Right lung (tissue), 5 donors: ENCODE measurements around the gene MECP2. TPM values are rescaled to one million over a fixed set of nuclear protein-coding genes. Genes with fewer than 3 reads are reported as not detected.
"Not testable (repeated sequence)": the region's sequence is repeated elsewhere in the genome, so short reads cannot be mapped to it uniquely, and the experiment has no call there.

ENCODE experiments used
- DNase-seq, 2 donors: peaks; one replicate each; pipeline ENCODE4 v3.0.0-alpha.2; 2013
- polyA plus RNA-seq, 5 donors: library from polyadenylated mRNA; unstranded; fragments of 120-200 nt; gene quantifications; one replicate each; pipeline versions ENCODE4 v1.2.1 to v1.2.3, GENCODE V29; 2013; ENCODE audit warnings: inconsistent platforms in 1 of 5, low replicate concordance in 1 of 5; ENCODE audit not compliant: insufficient read length in 5 of 5, insufficient read depth in 1 of 5

MECP2 gene
- polyA plus RNA-seq, 5 donors, result 24.2 to 32.5 (median 32.3) TPM

DNA sequence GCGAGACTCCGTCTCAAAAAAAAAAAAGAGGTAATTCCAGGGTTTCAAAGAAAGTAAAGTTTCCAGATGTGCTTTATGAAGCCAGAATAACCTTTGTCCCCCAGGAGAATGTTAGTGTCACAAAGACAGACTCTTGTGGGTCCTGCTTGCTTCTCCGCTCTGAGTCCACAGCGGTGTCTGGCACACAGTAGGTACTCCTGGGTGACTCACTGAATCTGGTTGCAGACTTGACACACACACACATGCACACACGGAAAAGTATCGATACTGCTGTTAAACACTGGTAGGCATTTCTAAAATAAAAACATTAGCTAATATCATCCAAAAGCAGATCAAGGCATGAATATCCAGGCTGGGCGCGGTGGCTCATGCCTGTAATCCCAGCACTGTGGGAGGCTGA lies 102.0 kb downstream of the MECP2 start:
- DNase-seq, result no peak

DNA sequence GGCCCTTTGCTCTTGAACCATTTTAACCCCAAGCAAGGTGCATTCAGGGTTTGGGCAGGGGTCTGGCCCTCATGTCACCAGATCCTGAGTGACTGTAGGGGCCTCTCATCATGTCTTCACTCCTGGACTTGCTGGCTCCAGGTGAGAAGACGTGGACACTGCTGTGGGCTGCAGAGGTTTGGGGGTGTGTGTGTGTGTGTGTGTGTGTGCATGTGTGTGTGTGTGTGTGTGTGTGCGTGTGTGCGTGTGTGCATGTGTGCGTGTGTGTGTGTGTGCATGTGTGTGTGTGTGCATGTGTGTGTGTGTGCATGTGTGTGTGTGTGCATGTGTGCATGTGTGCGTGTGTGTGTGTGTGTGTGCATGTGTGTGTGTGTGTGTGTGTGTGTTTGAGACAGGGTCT lies 103.1 kb downstream of the MECP2 start:
- not testable (repeated sequence) for DNase-seq

DNA sequence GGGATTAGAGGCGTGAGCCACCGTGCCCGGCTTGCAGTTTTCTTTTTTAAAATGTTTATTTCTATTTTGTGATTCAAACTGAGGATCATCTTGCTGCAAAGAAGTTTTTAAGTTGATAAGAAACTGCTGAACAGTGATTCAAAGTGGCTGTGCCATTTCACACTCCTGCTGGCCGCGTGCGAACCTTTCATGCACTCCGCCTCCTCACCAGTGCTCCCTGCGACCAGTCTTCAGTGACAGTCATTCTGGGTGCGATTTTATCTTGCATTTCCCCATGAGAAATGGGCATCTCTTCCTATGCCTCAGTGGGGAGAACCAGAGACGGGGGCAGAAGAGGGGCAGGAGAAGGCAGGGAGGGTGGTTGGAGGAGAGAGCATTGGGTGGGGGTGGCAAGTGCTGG lies 103.5 kb downstream of the MECP2 start:
- DNase-seq, result no peak

DNA sequence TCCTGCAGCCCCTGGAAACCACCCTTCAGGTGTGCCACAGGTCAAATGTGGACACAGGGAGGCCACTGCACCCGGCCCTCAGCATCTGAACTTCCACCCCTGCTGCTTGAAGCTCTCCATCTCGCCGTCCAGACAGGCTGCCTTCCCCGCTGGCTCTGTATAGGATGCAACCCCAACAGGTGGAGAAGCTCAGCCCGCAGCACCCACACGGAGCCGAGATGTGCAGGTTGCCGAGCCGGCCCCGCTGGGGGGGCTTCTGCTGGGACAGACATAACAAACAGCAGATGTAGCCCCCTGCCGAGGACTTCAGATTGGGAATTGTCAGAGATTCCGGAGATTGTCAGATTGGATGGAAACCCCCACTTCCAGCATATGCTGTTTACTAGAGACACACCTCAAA lies 104.4 kb downstream of the MECP2 start:
- no peak for DNase-seq

DNA sequence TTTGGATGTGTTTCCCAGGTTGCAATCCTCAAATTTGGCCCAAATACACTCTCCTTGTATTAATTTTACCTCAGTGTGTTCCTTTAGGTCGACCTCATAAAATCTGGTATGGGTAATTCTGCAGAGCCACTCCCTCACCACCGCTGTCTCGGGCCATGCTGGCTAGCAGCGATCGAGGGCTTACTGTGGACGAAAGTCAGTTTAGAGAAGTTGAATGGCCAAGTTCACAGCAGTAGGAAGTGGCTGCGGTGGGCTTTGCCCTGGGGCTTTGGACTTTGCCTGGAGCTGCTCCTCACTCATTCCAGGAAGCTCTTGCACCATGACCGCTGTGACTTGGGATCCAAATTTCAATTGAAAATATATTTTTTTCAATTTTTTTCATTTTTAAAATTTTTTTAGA lies 105.3 kb downstream of the MECP2 start:
- no peak for DNase-seq

DNA sequence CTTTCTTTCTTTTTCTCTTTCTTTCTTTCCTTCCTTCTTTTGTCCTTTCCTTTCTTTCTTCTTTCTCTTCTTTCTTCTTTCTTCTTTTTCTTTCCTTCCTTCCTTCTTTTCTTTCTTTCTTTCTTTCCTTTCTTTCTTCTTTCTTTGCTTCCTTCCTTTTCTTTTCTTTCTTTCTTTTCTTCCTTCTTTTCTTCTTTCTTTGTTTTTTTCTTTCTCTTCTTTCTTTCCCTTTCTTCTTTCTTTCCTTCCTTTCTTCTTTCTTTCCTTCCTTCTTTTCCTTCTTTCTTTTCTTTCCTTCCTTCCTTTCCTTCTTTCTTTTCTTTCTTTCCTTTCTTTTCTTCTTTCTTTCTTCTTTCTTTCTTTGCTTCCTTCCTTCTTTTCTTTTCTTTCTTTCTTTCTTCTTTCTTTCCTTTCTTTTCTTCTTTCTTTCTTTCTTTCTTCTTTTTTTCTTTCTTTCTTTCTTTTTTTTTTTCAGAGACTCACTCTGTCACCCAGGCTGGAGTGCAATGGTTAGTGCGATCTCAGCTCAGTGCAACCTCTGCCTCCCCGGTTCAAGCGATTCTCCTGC lies 106.4 kb downstream of the MECP2 start:
- no peak for DNase-seq

DNA sequence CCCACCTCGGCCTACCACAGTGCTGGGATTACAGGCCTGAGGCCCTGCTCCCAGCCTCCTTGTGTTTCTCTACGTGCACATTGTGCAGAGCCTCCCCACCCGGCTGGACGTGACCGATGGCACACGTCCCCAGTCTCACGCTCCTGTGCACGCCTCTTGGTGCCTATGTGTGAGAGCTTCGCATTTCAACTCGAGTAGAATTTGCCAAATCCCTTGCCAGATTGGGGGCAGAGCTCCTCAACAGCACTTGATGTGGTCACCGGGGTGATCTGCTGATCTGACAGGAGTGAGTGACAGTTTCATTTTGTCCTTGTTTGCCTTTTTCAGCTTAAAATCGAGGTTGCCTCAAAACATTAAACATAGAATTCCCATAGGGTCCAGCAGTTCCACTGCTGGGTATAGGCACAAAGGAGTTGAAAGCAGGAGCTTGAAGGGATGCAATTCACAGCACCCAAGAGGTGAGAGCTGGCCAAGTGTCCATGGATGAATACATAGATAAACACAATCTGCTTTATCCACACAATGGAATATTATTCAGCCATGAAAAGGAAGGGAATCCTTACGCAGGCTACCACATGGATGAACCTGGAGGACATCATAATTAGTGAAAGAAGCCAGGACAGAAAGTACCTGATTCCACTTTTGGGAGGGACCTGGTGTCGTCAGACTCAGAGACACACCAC lies 107.4 kb downstream of the MECP2 start:
- no peak for DNase-seq

DNA sequence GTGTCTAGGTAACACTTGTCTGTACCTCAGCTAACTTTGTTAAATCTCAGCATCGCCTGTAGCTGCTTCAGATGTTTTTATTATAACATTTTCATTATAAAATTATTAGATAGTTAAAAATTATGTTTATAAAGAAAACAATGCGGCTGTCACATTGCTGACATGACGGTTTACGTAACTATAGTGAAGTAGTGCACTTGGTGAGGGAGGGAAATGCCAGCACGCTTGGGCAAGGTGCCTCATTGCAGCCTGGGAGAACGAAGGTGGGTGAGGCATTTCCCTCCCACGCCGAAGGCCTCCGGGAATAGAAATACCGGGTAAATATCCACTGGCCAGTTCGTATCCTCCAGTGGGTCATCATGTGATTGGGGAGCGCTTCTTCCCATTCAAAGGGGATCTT lies 109.0 kb downstream of the MECP2 start:
- DNase-seq, result no peak

DNA sequence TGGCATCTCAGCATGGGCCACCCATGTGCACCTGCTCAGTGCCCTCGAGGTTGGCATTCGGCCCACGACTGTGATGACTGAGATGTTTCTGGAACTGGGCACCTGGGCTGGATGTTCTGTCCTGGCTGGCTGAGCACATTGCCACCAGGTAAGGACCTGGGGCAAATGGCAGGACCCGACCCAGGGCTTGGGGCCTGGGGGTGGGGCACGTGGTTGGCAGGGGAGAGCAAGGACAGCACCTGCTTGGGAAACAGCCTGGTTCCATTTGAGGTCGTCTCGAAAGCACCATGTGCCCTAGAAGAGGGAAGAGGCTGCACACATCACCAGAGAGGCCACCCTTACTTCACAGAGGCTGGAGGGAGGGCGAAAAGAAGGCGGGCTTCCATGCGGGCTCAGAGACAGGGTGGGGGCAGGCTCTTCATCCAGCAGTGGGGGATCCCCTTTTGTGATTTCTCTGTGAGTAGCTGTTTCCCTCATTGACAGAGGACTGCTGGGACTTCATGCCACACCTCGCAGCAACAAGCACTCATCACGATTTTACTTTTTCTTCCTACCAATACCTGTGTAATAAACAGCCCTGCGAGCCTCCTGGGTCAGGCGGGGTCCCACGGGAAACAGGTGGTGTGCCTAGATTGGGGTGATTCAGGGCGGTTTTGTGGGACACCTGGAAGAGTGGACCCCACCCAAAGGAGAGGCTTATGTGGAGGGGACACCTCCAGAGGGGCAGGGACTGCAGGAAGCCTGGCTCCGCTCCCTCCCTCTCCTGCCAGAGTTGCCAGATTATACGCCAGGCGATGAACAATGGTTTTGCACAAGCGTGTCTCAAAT lies 113.0 kb downstream of the MECP2 start:
- no peak for DNase-seq

DNA sequence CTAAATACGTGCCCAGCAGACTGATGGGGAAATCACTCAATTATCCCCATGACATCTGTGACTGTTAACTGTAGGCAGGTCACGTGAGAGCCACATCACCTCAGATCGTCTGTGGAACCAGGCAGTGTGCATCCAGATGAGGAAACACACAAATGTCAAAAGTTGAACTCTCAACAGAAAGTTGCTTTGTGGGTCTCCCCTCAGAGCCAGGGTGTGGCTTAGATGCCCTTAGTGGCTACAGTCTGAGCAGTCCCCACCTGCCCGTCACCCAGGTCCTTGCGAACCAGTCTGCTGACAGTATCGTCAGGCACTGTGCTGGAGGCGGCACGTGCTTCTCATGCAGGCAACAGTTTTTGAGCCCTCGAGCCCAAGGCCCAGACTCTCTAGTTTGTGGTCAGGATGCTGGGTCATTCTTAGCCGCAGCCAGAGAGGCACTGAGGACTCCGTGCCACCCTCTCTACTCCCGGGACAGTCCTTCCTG lies 114.2 kb downstream of the MECP2 start:
- DNase-seq, result no peak

DNA sequence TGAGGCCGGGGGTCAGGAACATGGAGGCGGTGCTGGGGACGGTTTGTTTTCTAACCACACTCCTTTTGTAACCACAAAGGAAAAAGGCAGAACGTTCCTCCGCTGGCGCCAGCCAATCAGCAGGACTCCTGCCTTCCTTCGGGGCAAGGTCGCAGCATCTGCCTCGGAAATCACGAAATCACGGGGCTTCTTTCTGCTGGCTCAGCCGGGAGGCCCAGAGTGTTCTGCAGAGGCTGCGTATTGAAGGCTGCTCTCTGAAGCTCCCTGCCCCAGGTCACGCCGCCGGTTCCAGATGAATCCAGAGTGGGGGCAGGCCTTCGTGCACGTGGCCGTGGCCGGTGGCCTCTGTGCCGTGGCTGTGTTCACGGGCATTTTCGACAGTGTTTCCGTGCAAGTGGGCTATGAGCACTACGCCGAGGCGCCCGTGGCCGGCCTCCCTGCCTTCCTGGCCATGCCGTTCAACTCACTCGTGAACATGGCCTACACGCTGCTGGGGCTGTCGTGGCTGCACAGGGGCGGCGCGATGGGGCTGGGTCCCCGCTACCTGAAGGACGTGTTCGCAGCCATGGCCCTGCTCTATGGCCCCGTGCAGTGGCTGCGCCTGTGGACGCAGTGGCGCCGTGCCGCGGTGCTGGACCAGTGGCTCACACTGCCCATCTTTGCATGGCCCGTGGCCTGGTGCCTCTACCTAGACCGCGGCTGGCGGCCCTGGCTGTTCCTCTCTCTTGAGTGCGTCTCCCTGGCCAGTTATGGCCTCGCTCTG lies 115.6 kb downstream of the MECP2 start:
- DNase-seq, result no peak

DNA sequence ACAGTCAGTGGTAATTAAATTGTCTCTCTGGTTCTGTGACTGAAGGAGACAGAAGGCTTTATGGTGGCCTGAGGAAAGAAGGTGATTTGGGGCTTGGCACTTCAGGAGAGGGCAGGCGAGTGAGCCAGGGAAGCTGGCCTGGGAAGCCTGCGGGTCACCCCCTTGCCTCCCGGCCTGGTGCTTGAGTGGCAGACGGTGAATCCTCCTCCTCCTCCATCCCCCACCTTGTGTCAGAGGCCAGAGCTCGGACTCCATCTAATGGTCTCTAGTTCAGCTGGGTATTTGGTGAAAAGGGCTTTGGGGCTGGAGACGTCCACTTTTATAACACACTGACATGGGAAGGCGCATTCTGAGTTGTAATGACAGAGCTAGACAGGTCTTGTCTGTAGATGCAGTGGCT lies 116.3 kb downstream of the MECP2 start:
- DNase-seq, result no peak

DNA sequence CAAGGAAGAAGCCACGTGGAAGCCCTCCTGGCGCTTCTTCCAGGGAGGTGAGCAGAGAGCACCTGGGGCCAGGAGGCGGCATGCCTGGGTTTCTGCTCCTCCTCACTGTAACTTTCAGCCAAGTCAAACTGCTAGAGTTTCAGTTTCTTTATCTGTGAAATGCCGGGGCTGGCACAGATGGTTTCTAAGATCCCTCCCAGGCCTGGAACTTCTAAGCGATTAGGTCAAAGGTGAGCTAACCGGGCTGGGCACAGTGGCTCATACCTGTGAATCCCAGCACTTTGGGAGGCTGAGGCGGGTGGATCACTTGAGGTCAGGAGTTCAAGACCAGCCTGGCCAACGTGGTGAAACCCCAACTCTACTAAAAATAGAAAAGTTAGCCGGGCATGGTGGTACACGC lies 117.1 kb downstream of the MECP2 start:
- DNase-seq, result not testable (repeated sequence)

DNA sequence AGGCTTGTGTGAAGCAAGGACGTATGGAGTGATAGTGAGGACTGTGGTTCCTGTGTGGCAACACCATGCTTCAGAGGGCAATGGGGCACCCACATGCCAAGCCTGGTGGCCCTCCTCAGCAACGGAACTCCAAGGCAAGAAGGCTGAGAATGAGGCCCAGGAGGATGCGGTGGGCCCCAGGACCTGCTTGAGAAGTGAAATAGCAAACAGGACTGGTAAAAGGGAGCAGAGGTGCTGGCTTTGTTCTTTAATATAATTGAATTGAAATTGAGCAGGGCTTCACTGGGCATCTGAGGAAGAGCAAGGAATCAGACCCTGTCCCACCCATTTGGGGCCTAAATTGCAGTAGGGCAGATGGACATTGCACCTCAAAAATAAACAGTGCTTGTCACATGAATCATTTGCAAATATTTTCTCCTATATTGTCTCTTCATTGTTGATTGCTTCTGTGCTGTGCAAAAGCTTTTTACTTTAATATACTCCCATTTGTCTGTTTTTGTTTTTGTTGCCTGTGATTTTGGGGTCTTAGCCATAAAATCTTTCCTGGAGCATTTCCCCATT lies 122.7 kb downstream of the MECP2 start:
- no peak for DNase-seq

DNA sequence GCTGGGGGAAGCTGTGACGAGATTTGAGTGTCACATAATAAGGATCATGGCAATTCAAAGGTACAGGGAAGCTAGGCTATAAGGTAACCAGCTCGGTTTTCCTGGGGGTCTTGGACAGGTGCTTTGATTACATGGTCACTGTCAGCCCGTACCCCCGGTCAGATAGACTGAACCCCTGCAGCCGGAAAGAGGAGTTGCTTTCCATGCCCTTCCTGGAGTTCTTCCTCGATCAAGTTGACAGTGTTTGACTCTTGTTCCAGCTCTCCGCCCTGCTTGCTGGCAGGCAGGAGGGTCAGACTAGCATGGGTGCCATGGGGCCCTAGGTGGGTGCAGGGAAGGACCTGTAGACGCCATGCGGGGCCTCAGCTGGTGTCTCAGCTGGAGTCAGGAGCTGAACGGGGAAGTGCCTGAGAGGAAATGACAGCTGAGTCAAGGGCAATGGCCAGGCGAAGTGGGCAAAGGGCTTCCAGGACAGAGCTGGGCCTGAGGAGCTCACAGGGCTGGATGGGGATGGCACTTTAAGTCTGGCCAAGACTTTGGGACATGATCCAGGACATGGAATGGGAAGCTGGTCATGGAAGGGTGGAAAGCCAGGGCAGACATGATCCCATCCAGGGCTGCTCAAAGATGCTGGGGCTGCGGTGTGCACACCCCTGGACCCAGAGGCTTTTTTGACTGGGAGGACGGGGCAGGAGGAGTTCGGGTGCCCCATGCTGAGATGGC lies 123.4 kb downstream of the MECP2 start:
- DNase-seq, result no peak

DNA sequence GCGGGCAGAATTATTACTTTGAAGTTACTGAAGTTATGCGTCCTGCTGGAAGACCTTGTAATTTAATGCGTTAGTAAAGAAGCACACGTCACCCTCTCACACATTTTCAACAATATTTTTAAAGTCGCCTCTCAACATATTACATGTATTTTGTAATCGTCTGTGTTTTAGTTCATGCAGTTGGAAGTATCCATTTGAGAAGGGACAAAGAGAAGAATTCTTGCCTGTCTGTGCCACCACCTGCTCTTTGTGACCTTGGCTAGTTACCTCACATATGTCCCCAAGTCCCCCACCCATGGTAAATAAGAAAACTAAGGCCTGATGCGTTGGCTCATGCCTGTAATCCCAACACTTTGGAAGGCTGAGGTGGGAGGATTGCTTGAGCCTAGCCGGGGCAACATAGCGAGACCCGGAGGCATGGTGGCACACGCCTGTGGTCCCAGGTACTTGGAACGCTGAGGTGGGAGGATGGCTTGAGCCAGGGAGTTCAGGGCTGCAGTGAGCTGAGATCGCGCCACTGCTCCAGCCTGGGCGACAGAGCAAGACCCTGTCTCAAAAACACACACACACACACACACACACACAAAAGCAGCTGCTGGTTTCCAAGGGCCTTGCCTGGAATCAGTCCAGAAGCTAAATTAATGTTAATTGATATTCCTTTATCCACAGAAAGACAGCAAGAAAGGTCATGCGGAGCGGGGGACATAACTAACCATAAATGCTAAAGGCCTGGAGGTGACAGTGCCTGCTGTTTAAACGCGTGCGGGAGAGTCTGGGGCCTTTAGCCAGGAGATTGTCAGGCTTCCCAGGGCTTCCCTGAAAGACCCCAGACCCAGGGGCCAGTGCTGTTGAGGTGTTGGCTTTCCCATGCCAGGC lies 124.2 kb downstream of the MECP2 start:
- no peak for DNase-seq

DNA sequence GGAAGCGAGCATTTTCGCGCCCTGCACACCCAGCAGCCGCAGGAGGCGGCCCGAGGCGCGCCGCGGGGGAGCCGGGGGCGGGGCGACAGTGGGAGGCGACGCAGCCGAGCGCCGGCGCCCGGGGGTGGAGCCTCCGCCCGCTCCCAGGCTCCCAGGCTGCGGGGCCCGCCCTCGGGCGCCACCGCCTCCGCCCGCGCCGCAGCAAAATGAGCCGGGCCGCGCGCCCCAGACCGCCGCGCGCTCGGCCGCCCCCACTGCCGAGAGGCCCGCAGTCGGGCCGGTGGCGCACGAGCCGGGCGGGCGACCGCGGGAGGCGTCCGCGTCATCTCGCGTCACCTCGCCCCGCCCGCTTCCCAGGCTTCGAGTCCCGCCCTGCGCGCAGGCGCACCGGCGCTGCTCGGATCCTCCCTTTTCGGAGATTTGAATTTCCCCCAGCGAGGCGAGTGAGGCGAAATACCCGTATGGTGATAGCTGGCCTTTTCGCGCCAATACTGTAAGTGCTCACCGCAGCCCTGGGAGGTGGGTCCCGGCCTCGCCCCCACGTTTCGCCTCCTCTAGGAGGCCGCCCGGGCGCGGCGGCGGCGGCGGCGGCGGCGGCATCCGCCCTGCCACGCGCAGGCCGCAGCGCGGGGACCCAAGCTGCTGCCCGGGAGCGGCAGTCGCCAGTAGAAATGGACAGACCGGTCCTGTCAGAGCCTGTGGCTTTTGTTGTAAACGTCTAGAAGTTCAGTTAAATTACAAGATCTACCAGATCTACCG lies 125.0 kb downstream of the MECP2 start, which contains the start of gene TMEM187:
TSS of gene TMEM187 (plus strand) at position 387 of the 759 bp plus-strand sequence. CDS start 9,309 bp downstream, outside the sequence.
- peak; percentile 89 for DNase-seq
